HepG2 (cell line): ENCODE measurements around the gene LGALS7B. TPM values are rescaled to one million over a fixed set of nuclear protein-coding genes. Genes with fewer than 3 reads are reported as not detected.

Source experiments
- AGO2 ChIP-seq: fragments of 200-400 bp; formaldehyde crosslinking; optimal IDR thresholded peaks from 2 replicates; pipeline ENCODE3; 2017; ENCODE audit warnings: mild to moderate bottlenecking, low read depth, low read length, moderate library complexity
- AHDC1 ChIP-seq: sonication (generic); formaldehyde crosslinking; IDR thresholded peaks from 2 replicates; pipeline ENCODE4 v1.5.1; 2020; ENCODE audit warnings: mild to moderate bottlenecking, missing genetic modification reagents, borderline replicate concordance
- DNMT3B ChIP-seq: conservative IDR thresholded peaks from 2 replicates; pipeline ENCODE4 v1.6.1; 2016; ENCODE audit warnings: missing biosample characterization, control low read depth
- GMEB2 ChIP-seq: IDR thresholded peaks from 2 replicates; pipeline ENCODE4 v1.6.1; 2016; ENCODE audit warnings: missing biosample characterization, missing genetic modification reagents, low read depth
- HOXA3 ChIP-seq: sonication (generic); formaldehyde crosslinking; IDR thresholded peaks from 2 replicates; pipeline ENCODE4 v1.5.0; 2020; ENCODE audit warnings: missing genetic modification reagents
- HOXA7 ChIP-seq: sonication (generic); formaldehyde crosslinking; IDR thresholded peaks from 2 replicates; pipeline ENCODE4 v1.8.1; 2022; ENCODE audit warnings: mild to moderate bottlenecking, missing genetic modification reagents, moderate library complexity
- KIAA2018 ChIP-seq: sonication (generic); formaldehyde crosslinking; IDR thresholded peaks from 2 replicates; pipeline ENCODE4 v1.5.0; 2020; ENCODE audit warnings: mild to moderate bottlenecking, missing genetic modification reagents, borderline replicate concordance
- NFKB2 ChIP-seq: sonication (generic); formaldehyde crosslinking; IDR thresholded peaks from 2 replicates; pipeline ENCODE4 v1.4.0; 2020; ENCODE audit warnings: missing genetic modification reagents, borderline replicate concordance
- PAF1 ChIP-seq: IDR thresholded peaks from 2 replicates; pipeline ENCODE4 v1.6.1; 2016; ENCODE audit warnings: missing genetic modification reagents, missing compliant biosample characterization
- ZNF251 ChIP-seq: sonication (generic); formaldehyde crosslinking; IDR thresholded peaks from 2 replicates; pipeline ENCODE4 v1.9.0; 2021; ENCODE audit warnings: mild to moderate bottlenecking, missing genetic modification reagents
- ZNF574 ChIP-seq: sonication (generic); formaldehyde crosslinking; IDR thresholded peaks from 2 replicates; pipeline ENCODE4 v1.4.0; 2020; ENCODE audit warnings: missing genetic modification reagents
- polyA plus RNA-seq, 8 experiments: library from polyadenylated mRNA; depleted of rRNA in 3 of 8; stranded (reverse) in 7 of 8; unstranded in 1 of 8; fragments of >200 nt; fragmentation: Illumina TruSeq in 4 of 8; extraction: Trizol in 4 of 8; gene quantifications; 2 replicates each; pipeline versions ENCODE4 v1.2.1 to v1.2.3, GENCODE V29; 2011 to 2016; ENCODE audit warnings: low read depth in 4 of 8, missing spikeins in 1 of 8, mixed read lengths in 1 of 8; ENCODE audit not compliant: insufficient read depth in 1 of 8
- total RNA-seq, 5 experiments: library from RNA; depleted of rRNA; stranded (reverse); fragments of >200 nt; fragmentation: Illumina TruSeq; extraction: Trizol; gene quantifications; 2 replicates each; pipeline ENCODE4 v1.2.3, GENCODE V29; 2016; ENCODE audit warnings: low read depth in 1 of 5

Gene LGALS7B
- total and polyA plus RNA-seq, 2 of the 13 experiments (the other 11 are each of a cell fraction or from before 2014, with no cell fraction given): 1.7 to 2.1 TPM

GRCh38 chr19:38759590-38760003, 29.4 kb upstream of the LGALS7B start (continued):
- TF ChIP-seq KIAA2018 (CRISPR knock-in tag): no peak
- TF ChIP-seq DNMT3B: no peak
- peak; percentile 92 for TF ChIP-seq HOXA3 (CRISPR knock-in tag)
- TF ChIP-seq ZNF251: no peak
- no peak for TF ChIP-seq GMEB2 (CRISPR knock-in tag)
- no peak for TF ChIP-seq NFKB2 (CRISPR knock-in tag)
- TF ChIP-seq ZNF574 (CRISPR knock-in tag): peak; percentile 57
- TF ChIP-seq HOXA7 (CRISPR knock-in tag): no peak
- TF ChIP-seq AHDC1: peak; percentile 58; the same call in 1 of the 2 replicates
- no peak for TF ChIP-seq PAF1 (CRISPR knock-in tag)
- TF ChIP-seq AGO2: no peak
